ENCODE results near the gene LNX1. TPM values are rescaled to one million over a fixed set of nuclear protein-coding genes. Genes with fewer than 3 reads are reported as not detected.

The LNX1 gene
- polyA plus RNA-seq, 3 donors = 0.09 to 0.13 TPM; not detected in 1

DNA sequence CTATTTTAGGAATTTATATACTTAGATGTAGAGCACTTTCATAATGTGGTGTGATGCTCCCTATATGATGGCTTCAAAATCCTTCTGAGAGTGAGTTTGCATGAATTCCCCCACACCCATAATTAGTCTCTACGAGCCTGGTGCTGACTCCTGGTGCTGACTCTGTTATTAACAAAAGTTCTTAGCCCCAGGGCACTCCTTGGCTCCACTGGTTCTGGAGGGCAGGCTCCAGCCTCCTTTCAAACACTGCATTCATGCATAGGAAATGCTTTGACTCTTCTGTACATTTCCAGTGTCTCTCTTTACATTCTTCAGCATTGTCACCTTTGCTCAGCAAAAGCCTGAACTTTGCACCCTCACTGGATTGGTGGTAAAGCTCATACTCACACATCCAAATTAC lies 64.0 kb downstream of the LNX1 start:
- DNase-seq = no peak
- Histone ChIP-seq H4K20me1 (ENCODE audit: insufficient read depth, low read length) (no peaks in the 10 kb centered on the region), H3K4me3 (replicated peaks in 1 of 3; ENCODE audit: low read depth in 2 of 3, low read length in 3 of 3) (no peak overlapping the region), H2AFZ (ENCODE audit: insufficient read depth, low read depth, low read length, poor library complexity, severe bottlenecking) (no peak overlapping the region), H3K79me2 (ENCODE audit: insufficient read depth, low read length) (no peaks in the 10 kb centered on the region), H3K4me2 (replicated peaks; ENCODE audit: extremely low read depth, low read length, poor library complexity, severe bottlenecking) (no peak overlapping the region), H3K9ac (ENCODE audit: insufficient read depth, low read length, poor library complexity, severe bottlenecking) (no peak overlapping the region), H3K27me3 (ENCODE audit: control insufficient read depth in 2 of 2, insufficient read depth in 2 of 2, low read length in 2 of 2) (peaks cover 0 to 2% of the 10 kb centered on the region in 2 donors), H3K27ac (ENCODE audit: low read depth in 1 of 2, low read length in 2 of 2) (no peak overlapping the region), H3K4me1 (ENCODE audit: control insufficient read depth in 1 of 2, insufficient read depth in 2 of 2, low read length in 2 of 2) (no peaks in the 10 kb centered on the region), H3K36me3 (replicated peaks in 1 of 2; ENCODE audit: control insufficient read depth in 1 of 2, insufficient read depth in 2 of 2, low read length in 2 of 2) (no peaks in the 10 kb centered on the region), H3K9me3 (replicated peaks in 1 of 2; ENCODE audit: control insufficient read depth in 1 of 2, insufficient read depth in 1 of 2, low read length in 2 of 2) (no peaks in the 10 kb centered on the region)
- H3K27me3 Mint-ChIP-seq (ENCODE audit: low read depth in 3 of 3) = peaks cover 3 to 4% (median 3%) of the 10 kb centered on the region in 3 donors
- H3K4me1 Mint-ChIP-seq = no peaks in the 10 kb centered on the region
- H3K4me3 Mint-ChIP-seq = no peak overlapping the region
- H3K9me3 Mint-ChIP-seq = peaks cover 0 to 2% (median 0%) of the 10 kb centered on the region in 7 donors
- no peak overlapping the region for H3K27ac Mint-ChIP-seq
- intact Hi-C loops (cut with micrococcal nuclease) = no loop called here
- TF ChIP-seq, protein P1, sequence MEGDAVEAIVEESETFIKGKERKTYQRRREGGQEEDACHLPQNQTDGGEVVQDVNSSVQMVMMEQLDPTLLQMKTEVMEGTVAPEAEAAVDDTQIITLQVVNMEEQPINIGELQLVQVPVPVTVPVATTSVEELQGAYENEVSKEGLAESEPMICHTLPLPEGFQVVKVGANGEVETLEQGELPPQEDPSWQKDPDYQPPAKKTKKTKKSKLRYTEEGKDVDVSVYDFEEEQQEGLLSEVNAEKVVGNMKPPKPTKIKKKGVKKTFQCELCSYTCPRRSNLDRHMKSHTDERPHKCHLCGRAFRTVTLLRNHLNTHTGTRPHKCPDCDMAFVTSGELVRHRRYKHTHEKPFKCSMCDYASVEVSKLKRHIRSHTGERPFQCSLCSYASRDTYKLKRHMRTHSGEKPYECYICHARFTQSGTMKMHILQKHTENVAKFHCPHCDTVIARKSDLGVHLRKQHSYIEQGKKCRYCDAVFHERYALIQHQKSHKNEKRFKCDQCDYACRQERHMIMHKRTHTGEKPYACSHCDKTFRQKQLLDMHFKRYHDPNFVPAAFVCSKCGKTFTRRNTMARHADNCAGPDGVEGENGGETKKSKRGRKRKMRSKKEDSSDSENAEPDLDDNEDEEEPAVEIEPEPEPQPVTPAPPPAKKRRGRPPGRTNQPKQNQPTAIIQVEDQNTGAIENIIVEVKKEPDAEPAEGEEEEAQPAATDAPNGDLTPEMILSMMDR (IDR thresholded peaks at IDR 0.05) = no peak
- WGBS (ENCODE audit: insufficient coverage) = 83% methylated on average over 1 of the region's 1 CpG
- H3K36me3 Mint-ChIP-seq = no peaks in the 10 kb centered on the region

DNA sequence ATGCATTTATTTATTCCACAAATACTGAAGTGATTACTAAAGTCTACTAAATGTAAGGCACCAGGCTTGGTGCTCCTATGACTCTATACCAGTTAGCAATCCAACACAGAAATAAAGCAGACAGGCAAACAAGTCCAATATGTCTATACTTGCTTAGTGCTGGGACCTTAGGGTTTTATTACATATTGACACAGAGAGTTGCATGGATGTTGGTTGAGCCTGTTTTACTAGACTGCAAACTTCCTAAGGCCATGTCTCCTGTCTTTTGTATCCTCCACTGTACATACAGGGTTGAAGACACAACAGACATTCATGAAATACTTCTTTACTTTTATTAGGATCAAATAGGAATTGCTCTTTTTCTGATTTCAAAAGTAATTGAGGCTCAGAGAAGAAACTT lies 69.0 kb downstream of the LNX1 start:
- H3K4me2 ChIP-seq (replicated peaks; ENCODE audit: extremely low read depth, low read length, poor library complexity, severe bottlenecking) = no peak overlapping the region
- no peak for DNase-seq
- Mint-ChIP-seq H3K4me1 (no peaks in the 10 kb centered on the region), H3K4me3 (no peak overlapping the region), H3K27me3 (ENCODE audit: low read depth in 3 of 3) (peaks cover 1 to 4% (median 3%) of the 10 kb centered on the region in 3 donors), H3K27ac (no peak overlapping the region), H3K9me3 (peaks cover 0 to 2% (median 0%) of the 10 kb centered on the region in 7 donors), H3K36me3 (no peaks in the 10 kb centered on the region)
- H2AFZ ChIP-seq (ENCODE audit: insufficient read depth, low read depth, low read length, poor library complexity, severe bottlenecking) = no peak overlapping the region
- no peaks in the 10 kb centered on the region for H3K27me3 ChIP-seq (ENCODE audit: control insufficient read depth in 2 of 2, insufficient read depth in 2 of 2, low read length in 2 of 2)
- no peak overlapping the region for H3K27ac ChIP-seq (ENCODE audit: low read depth in 1 of 2, low read length in 2 of 2)
- intact Hi-C loops (cut with micrococcal nuclease) = no loop called here
- no peaks in the 10 kb centered on the region for H3K36me3 ChIP-seq (replicated peaks in 1 of 2; ENCODE audit: control insufficient read depth in 1 of 2, insufficient read depth in 2 of 2, low read length in 2 of 2)
- TF ChIP-seq, protein P1 (IDR thresholded peaks at IDR 0.05) = no peak
- no peak overlapping the region for H3K9ac ChIP-seq (ENCODE audit: insufficient read depth, low read length, poor library complexity, severe bottlenecking)
- no peaks in the 10 kb centered on the region for H3K4me1 ChIP-seq (ENCODE audit: control insufficient read depth in 1 of 2, insufficient read depth in 2 of 2, low read length in 2 of 2)
- no peaks in the 10 kb centered on the region for H3K79me2 ChIP-seq (ENCODE audit: insufficient read depth, low read length)
- H3K9me3 ChIP-seq (replicated peaks in 1 of 2; ENCODE audit: control insufficient read depth in 1 of 2, insufficient read depth in 1 of 2, low read length in 2 of 2) = no peaks in the 10 kb centered on the region
- H3K4me3 ChIP-seq (replicated peaks in 1 of 3; ENCODE audit: low read depth in 2 of 3, low read length in 3 of 3) = no peak overlapping the region
- H4K20me1 ChIP-seq (ENCODE audit: insufficient read depth, low read length) = no peaks in the 10 kb centered on the region

Data from CD14-positive monocyte (primary cell).